ENCODE measurements around the gene METTL1. TPM values are rescaled to one million over a fixed set of nuclear protein-coding genes. Genes with fewer than 3 reads are reported as not detected.

The METTL1 gene
- total and polyA plus RNA-seq, 2 donors from 2014 or later: 23.4 to 69.4 TPM

- H3K4me1 ChIP-seq (ENCODE audit: control insufficient read depth in 2 of 3, insufficient read depth in 2 of 3, low read depth in 1 of 3, low read length in 3 of 3): peaks cover 0 to 12% (median 4%) of the 10 kb centered on the region in 3 donors
- peak; percentile 93 to 97 (median 95) for DNase-seq
- H3K36me3 ChIP-seq (ENCODE audit: control insufficient read depth in 2 of 3, insufficient read depth in 3 of 3, low read length in 3 of 3): peaks cover 0 to 2% (median 0%) of the 10 kb centered on the region in 3 donors
- H3K9ac ChIP-seq (ENCODE audit: low read length in 3 of 3): peak overlapping the region; percentile 20 to 83 (median 58)
- intact Hi-C loops (cut with DNase I): no loop called here
- H3K27me3 ChIP-seq (ENCODE audit: control insufficient read depth, insufficient read depth, low read length): peaks cover 6% of the 10 kb centered on the region
- FAIRE-seq: no peak
- H3K9me3 ChIP-seq (ENCODE audit: control insufficient read depth in 2 of 3, insufficient read depth in 1 of 3, low read length in 3 of 3): no peaks in the 10 kb centered on the region
- H3K27ac ChIP-seq (ENCODE audit: low read depth in 2 of 2, low read length in 2 of 2): peak overlapping the region; percentile 91 to 96
- TF ChIP-seq CTCF (IDR thresholded peaks at IDR 0.05; ENCODE audit: borderline replicate concordance, extremely low read depth, insufficient read depth): no peak
- H3K4me3 ChIP-seq (ENCODE audit: low read length in 3 of 3): peak overlapping the region; percentile 81 to 95 (median 89)
Measured at GRCh38 chr12:57771236-57771872, 551 bp downstream of the METTL1 start.

DNA sequence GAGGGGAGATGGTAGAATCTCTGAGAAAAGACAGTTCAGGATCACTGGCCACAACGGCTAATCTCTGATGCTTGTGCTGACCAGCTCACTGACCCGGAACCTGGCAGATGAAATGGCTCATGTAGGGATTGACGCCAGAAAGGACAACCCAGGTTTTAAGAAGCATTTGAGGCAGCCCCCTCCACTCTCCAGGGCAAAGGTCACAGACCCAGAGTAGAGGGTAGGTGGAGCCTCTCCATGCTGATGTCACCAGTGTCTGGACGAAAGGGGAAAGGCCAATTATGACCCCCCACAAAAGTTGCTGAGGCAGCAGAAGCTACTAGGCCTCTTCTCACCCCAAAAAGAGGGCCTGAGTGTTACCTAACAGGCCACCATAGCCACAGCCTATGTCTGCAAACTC lies 1.2 kb downstream of the METTL1 start:
- H3K9ac ChIP-seq (ENCODE audit: low read length in 3 of 3): peak overlapping the region in 1 of 3 donors; percentile 83
- FAIRE-seq (no peak), DNase-seq (no peak)
- H3K4me3 ChIP-seq (ENCODE audit: low read length in 3 of 3): peak overlapping the region in 2 of 3 donors; percentile 17 to 95
- intact Hi-C loops (cut with DNase I): no loop called here
- H3K27ac ChIP-seq (ENCODE audit: low read depth in 2 of 2, low read length in 2 of 2): peak overlapping the region in 1 of 2 donors; percentile 96
- no peaks in the 10 kb centered on the region for H3K9me3 ChIP-seq (ENCODE audit: control insufficient read depth in 2 of 3, insufficient read depth in 1 of 3, low read length in 3 of 3)
- H3K36me3 ChIP-seq (ENCODE audit: control insufficient read depth in 2 of 3, insufficient read depth in 3 of 3, low read length in 3 of 3): peaks cover 0 to 1% (median 0%) of the 10 kb centered on the region in 3 donors
- no peak for TF ChIP-seq CTCF (IDR thresholded peaks at IDR 0.05; ENCODE audit: borderline replicate concordance, extremely low read depth, insufficient read depth)
- peaks cover 12% of the 10 kb centered on the region for H3K27me3 ChIP-seq (ENCODE audit: control insufficient read depth, insufficient read depth, low read length)
- peaks cover 0 to 18% (median 7%) of the 10 kb centered on the region in 3 donors for H3K4me1 ChIP-seq (ENCODE audit: control insufficient read depth in 2 of 3, insufficient read depth in 2 of 3, low read depth in 1 of 3, low read length in 3 of 3)

GRCh38 chr12:57769594-57769993 lies 2.3 kb downstream of the METTL1 start:
- intact Hi-C loops (cut with DNase I): no loop called here
- no peak for FAIRE-seq
- TF ChIP-seq CTCF (IDR thresholded peaks at IDR 0.05; ENCODE audit: borderline replicate concordance, extremely low read depth, insufficient read depth): no peak

More at GRCh38 chr12:57769594-57769993, 2.3 kb downstream of the METTL1 start:
- Histone ChIP-seq H3K36me3 (ENCODE audit: control insufficient read depth in 2 of 3, insufficient read depth in 3 of 3, low read length in 3 of 3) (no peaks in the 10 kb centered on the region), H3K9ac (ENCODE audit: low read length in 3 of 3) (no peak overlapping the region), H3K27me3 (ENCODE audit: control insufficient read depth, insufficient read depth, low read length) (peaks cover 19% of the 10 kb centered on the region), H3K4me1 (ENCODE audit: control insufficient read depth in 2 of 3, insufficient read depth in 2 of 3, low read depth in 1 of 3, low read length in 3 of 3) (peaks cover 0 to 27% (median 12%) of the 10 kb centered on the region in 3 donors), H3K4me3 (ENCODE audit: low read length in 3 of 3) (no peak overlapping the region), H3K9me3 (ENCODE audit: control insufficient read depth in 2 of 3, insufficient read depth in 1 of 3, low read length in 3 of 3) (no peaks in the 10 kb centered on the region), H3K27ac (ENCODE audit: low read depth in 2 of 2, low read length in 2 of 2) (no peak overlapping the region)
- no peak for DNase-seq
